ENCODE results near the gene PROKR1.
A peak's percentile ranks its signal among the peaks of the same experiment; 100 is the strongest.

DNA sequence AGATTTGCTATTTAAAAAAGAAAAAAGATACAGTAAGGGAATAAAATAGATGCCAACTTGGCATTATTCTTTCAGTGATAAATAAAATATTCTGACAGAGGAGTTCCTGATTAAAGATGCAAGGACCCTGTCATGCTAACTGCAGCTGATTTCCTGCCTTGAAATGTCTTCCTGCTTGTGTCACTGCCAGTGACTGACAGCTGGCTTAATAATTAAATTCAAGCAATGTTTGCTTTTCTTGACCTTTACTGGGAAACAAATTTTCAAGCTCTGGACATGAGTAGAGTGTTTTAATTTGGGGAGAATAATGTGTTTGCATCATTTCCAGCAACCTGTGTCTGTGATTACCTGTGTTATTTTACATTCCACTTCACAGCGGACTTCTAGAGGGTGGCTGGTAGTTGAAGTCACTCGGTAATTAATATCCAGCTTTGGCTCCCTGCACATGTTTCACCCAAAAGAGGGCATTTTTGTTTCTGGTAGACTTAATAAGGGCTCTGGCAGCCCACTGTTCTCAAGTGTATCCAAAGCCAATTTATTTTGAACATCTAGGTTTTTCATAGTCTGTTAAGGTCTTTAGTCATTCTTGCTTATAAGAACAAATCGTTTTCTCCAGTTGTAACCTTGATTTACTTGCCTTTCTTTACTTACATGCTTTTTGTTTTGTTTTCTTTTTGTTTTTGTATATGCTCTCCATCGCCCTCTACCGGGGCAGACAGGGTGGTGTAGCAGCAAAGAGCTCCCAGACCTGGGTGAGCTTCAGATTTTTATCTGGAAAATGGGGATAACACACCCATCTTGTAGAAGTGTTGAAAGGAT, 48.5 kb upstream of the PROKR1 start:
- TF ChIP-seq CTCF (conservative IDR thresholded peaks at IDR 0.05; ENCODE audit: low read length) (peak; percentile 98), EZH2phosphoT487 (IDR thresholded peaks at IDR 0.05; ENCODE audit: borderline replicate concordance) (no peak)

All from Loucy (cell line).